GM12872 (cell line): ENCODE measurements around the gene TNIP3.

Experiments
- TF ChIP-seq, protein P1 (sequence below): IDR thresholded peaks from 3 replicates; pipeline ENCODE4 v1.5.1; 2011; ENCODE audit warnings: low read depth, mild to moderate bottlenecking, low read length, moderate library complexity; ENCODE audit not compliant: insufficient read depth

TNIP3 gene

DNA sequence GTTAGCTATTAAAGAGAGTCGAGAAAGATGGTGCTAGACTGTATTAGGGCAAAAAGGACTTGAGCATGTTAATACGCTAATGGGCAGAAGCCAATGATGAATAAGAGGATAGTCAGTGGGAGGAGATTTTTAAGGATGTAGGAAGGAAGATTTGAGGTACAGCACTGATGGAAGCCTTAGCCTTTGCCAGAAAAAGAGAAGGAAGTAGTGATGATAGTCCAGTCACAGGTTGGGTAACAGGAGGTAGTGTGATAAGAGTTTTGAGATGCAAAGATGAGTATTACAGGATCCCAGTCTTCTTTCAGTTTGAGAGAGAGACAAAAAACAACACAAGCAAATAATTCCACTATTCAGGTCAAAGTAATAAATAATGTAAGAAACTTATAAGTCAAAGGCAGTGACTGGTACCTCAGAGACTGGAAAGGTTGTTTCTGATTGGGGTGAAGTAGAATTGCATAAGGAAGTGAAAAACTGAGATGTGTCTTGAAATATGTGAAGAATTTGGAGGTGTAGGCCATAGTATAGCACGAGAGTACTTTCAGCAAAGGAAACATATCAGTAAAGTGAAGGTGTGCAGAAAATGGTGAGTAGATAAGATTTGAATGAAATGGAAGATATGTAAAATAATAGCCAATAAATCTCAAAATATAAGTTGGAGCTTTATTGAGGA is 69.7 kb downstream of the TNIP3 start:
- TF ChIP-seq, protein P1, sequence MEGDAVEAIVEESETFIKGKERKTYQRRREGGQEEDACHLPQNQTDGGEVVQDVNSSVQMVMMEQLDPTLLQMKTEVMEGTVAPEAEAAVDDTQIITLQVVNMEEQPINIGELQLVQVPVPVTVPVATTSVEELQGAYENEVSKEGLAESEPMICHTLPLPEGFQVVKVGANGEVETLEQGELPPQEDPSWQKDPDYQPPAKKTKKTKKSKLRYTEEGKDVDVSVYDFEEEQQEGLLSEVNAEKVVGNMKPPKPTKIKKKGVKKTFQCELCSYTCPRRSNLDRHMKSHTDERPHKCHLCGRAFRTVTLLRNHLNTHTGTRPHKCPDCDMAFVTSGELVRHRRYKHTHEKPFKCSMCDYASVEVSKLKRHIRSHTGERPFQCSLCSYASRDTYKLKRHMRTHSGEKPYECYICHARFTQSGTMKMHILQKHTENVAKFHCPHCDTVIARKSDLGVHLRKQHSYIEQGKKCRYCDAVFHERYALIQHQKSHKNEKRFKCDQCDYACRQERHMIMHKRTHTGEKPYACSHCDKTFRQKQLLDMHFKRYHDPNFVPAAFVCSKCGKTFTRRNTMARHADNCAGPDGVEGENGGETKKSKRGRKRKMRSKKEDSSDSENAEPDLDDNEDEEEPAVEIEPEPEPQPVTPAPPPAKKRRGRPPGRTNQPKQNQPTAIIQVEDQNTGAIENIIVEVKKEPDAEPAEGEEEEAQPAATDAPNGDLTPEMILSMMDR, result no peak

- TF ChIP-seq, protein P1, result no peak
Observed at GRCh38 chr4:121093261-121093660, 70.9 kb downstream of the TNIP3 start.

DNA sequence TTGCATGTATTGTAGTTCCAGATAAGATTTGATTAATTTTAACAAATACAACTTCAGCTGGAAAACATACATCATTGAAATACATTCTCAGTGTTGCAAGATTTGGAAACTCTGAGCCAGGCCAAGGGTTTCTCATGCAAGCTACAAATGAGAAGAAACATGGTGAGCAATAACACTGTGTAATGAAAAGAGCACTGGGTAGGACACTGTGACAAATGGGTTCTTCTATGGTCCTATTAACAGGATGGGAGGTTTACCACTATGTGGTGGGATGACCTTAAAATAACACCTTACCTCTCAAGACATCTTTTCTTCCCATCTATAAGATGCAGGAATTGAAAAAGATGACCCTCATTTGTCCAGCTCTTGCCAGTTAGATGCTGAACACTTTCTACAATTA is 72.2 kb downstream of the TNIP3 start:
- TF ChIP-seq, protein P1, result no peak

DNA sequence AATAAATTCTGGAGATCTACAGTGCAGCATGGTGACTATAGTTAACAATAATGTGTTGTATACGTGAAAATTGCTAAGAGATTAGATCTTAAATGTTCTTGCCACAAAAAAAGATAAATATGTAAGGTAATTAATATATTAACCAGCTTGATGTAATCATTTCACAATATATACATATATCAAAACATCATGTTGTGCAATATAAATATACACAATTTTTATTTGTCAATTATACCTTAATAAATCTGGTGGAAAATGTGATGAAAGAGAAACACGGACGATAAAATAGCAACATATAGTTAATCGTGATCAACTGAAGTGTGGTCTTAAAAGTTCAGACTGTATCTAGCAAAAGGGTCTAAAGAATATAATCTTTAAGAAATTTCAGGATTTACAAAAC is 75.3 kb downstream of the TNIP3 start:
- TF ChIP-seq, protein P1, result no peak
